Activated T-cell treated with anti-CD3 and anti-CD28 coated beads, Interleukin-2, amount 50 U/mL, for 72 hours (primary cell): ENCODE results near the gene MAST4. TPM values are rescaled to one million over a fixed set of nuclear protein-coding genes. Genes with fewer than 3 reads are reported as not detected.
"Not testable (repeated sequence)": the region's sequence is repeated elsewhere in the genome, so short reads cannot be mapped to it uniquely, and the experiment has no call there.

Source experiments
- ATAC-seq, 2 donors: fragments of 150-1000 bp; cut with Tn5 transposase; replicated peaks in 1 of 2; 2 replicates each; pipeline ENCODE4 v1.10.0; 2021; ENCODE audit warnings: moderate library complexity in 2 of 2, mild to moderate bottlenecking in 1 of 2
- DNase-seq, 2 donors: peaks; one replicate each; pipeline ENCODE4 v3.0.0; 2021 to 2022; ENCODE audit warnings: mixed read lengths in 1 of 2
- H3K27ac Mint-ChIP-seq: one replicate; pipeline ENCODE4 v1.8.0; 2022; ENCODE audit warnings: mild to moderate bottlenecking, moderate library complexity, mixed read lengths
- H3K27me3 Mint-ChIP-seq: one replicate; pipeline ENCODE4 v1.8.0; 2022; ENCODE audit warnings: low read depth, mixed read lengths
- H3K36me3 Mint-ChIP-seq, 2 donors: one replicate each; pipeline ENCODE4 v1.8.0; 2022; ENCODE audit warnings: mixed read lengths in 2 of 2, mild to moderate bottlenecking in 1 of 2; ENCODE audit not compliant: insufficient read depth in 2 of 2
- H3K4me1 Mint-ChIP-seq: one replicate; pipeline ENCODE4 v1.8.0; 2022; ENCODE audit warnings: low read depth, mixed read lengths
- H3K4me3 Mint-ChIP-seq, 2 donors: one replicate each; pipeline ENCODE4 v1.8.0; 2022; ENCODE audit warnings: mild to moderate bottlenecking in 2 of 2, mixed read lengths in 2 of 2, moderate library complexity in 2 of 2
- H3K9me3 Mint-ChIP-seq, 2 donors: one replicate each; pipeline ENCODE4 v1.8.0; 2022; ENCODE audit warnings: mixed read lengths in 2 of 2
- total RNA-seq, 2 donors: library from RNA; stranded (reverse); gene quantifications; one replicate each; pipeline ENCODE4 v1.2.3, GENCODE V29; 2022

Gene MAST4
- total RNA-seq, 2 donors from 2014 or later = 32.9 to 38.3 TPM

- no peak for ATAC-seq
- H3K4me3 Mint-ChIP-seq = peak overlapping the region in 1 of 2 donors; percentile 85
Measured at GRCh38 chr5:67163231-67163756, 567.1 kb downstream of the MAST4 start.

DNA sequence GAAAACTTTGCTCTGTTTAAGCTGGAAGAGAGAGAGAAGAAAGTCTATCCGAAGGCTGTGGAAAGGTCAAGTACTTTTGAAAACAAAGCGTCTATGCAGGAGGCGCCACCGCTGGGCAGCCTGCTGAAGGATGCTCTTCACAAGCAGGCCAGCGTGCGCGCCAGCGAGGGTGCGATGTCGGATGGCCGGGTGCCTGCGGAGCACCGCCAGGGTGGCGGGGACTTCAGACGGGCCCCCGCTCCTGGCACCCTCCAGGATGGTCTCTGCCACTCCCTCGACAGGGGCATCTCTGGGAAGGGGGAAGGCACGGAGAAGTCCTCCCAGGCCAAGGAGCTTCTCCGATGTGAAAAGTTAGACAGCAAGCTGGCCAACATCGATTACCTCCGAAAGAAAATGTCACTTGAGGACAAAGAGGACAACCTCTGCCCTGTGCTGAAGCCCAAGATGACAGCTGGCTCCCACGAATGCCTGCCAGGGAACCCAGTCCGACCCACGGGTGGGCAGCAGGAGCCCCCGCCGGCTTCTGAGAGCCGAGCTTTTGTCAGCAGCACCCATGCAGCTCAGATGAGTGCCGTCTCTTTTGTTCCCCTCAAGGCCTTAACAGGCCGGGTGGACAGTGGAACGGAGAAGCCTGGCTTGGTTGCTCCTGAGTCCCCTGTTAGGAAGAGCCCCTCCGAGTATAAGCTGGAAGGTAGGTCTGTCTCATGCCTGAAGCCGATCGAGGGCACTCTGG, 567.8 kb downstream of the MAST4 start:
- peaks cover 60% of the 10 kb centered on the region for H3K4me1 Mint-ChIP-seq
- ATAC-seq (no peak), DNase-seq (no peak)
- peak overlapping the region; percentile 68 for H3K27ac Mint-ChIP-seq
- H3K9me3 Mint-ChIP-seq = no peaks in the 10 kb centered on the region
- peaks cover 4 to 19% of the 10 kb centered on the region in 2 donors for H3K36me3 Mint-ChIP-seq
- no peaks in the 10 kb centered on the region for H3K27me3 Mint-ChIP-seq
- H3K4me3 Mint-ChIP-seq = peak overlapping the region in 1 of 2 donors; percentile 85

More at GRCh38 chr5:67163231-67163756, 567.1 kb downstream of the MAST4 start:
- Mint-ChIP-seq H3K27ac (peak overlapping the region; percentile 68), H3K4me1 (peaks cover 58% of the 10 kb centered on the region), H3K27me3 (no peaks in the 10 kb centered on the region), H3K9me3 (no peaks in the 10 kb centered on the region), H3K36me3 (peaks cover 4 to 19% of the 10 kb centered on the region in 2 donors)
- no peak for DNase-seq

- peak overlapping the region; percentile 73 to 85 for H3K4me3 Mint-ChIP-seq
- ATAC-seq (no peak), DNase-seq (no peak)
- H3K9me3 Mint-ChIP-seq = no peaks in the 10 kb centered on the region
- H3K4me1 Mint-ChIP-seq = peaks cover 51% of the 10 kb centered on the region
- H3K27me3 Mint-ChIP-seq = no peaks in the 10 kb centered on the region
- H3K27ac Mint-ChIP-seq = peak overlapping the region; percentile 88
- H3K36me3 Mint-ChIP-seq = peaks cover 4 to 19% of the 10 kb centered on the region in 2 donors
Measured at GRCh38 chr5:67164856-67165525, 568.8 kb downstream of the MAST4 start.

- H3K4me1 Mint-ChIP-seq = peaks cover 43% of the 10 kb centered on the region
- peak; percentile 76 to 79 for ATAC-seq
Measured at GRCh38 chr5:67165526-67166459, 569.6 kb downstream of the MAST4 start.

DNA sequence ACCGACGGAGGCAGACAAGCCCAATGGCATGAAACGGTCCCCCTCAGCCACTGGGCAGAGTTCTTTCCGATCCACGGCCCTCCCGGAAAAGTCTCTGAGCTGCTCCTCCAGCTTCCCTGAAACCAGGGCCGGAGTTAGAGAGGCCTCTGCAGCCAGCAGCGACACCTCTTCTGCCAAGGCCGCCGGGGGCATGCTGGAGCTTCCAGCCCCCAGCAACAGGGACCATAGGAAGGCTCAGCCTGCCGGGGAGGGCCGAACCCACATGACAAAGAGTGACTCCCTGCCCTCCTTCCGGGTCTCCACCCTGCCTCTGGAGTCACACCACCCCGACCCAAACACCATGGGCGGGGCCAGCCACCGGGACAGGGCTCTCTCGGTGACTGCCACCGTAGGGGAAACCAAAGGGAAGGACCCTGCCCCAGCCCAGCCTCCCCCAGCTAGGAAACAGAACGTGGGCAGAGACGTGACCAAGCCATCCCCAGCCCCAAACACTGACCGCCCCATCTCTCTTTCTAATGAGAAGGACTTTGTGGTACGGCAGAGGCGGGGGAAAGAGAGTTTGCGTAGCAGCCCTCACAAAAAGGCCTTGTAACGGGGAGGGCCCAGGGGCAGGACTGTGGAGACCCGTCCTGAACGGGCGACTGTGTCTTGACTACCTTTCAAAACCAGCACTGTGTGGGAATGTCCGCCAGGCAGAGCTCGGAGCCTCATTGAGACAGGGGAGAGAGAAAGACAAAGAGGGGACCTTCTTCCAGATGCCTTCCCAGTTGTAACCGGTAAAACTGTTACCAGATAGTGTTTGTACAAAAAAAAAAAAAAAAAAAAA, 570.5 kb downstream of the MAST4 start:
- H3K27ac Mint-ChIP-seq = peak overlapping the region; percentile 99
- H3K36me3 Mint-ChIP-seq = peaks cover 4 to 19% of the 10 kb centered on the region in 2 donors
- ATAC-seq (peak; percentile 76 to 81), DNase-seq (peak; percentile 76 to 87)
- H3K9me3 Mint-ChIP-seq = no peaks in the 10 kb centered on the region
- H3K4me1 Mint-ChIP-seq = peaks cover 34% of the 10 kb centered on the region
- H3K27me3 Mint-ChIP-seq = no peaks in the 10 kb centered on the region
- H3K4me3 Mint-ChIP-seq = peak overlapping the region; percentile 73 to 85

More at GRCh38 chr5:67165526-67166459, 569.6 kb downstream of the MAST4 start:
- no peaks in the 10 kb centered on the region for H3K9me3 Mint-ChIP-seq
- peak overlapping the region; percentile 88 for H3K27ac Mint-ChIP-seq
- H3K27me3 Mint-ChIP-seq = no peaks in the 10 kb centered on the region
- peak overlapping the region; percentile 73 to 85 for H3K4me3 Mint-ChIP-seq
- DNase-seq = peak; percentile 85 to 88
- peaks cover 4 to 19% of the 10 kb centered on the region in 2 donors for H3K36me3 Mint-ChIP-seq

GRCh38 chr5:67168069-67168468, 571.9 kb downstream of the MAST4 start:
- Mint-ChIP-seq H3K4me3 (peak overlapping the region in 1 of 2 donors; percentile 85), H3K9me3 (no peaks in the 10 kb centered on the region), H3K36me3 (peaks cover 4 to 11% of the 10 kb centered on the region in 2 donors), H3K27me3 (no peaks in the 10 kb centered on the region), H3K4me1 (peaks cover 21% of the 10 kb centered on the region), H3K27ac (peak overlapping the region; percentile 99)
- ATAC-seq (no peak), DNase-seq (no peak)

DNA sequence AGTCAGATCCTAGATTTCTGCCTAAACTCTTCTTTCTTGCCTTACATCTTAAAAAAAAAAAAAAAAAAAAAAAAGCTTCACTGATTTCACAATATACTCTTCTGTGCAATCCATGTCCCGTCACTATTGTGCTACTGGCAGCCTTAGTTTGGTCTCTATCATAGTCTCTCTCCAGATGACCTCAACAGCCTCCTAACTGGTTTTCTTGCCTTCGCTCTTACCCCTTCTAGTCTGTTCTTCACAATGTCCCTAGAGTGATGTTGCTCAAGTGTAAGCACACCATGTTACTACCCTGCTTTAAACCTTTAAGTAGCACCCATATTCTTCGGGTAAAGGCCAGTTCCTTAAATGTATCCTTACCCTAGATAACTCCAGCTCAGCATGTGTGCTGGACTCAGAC, 574.6 kb downstream of the MAST4 start:
- no peak for ATAC-seq
- no peak for DNase-seq
- no peak overlapping the region for H3K27ac Mint-ChIP-seq
- peaks cover 25% of the 10 kb centered on the region for H3K4me1 Mint-ChIP-seq
- no peak overlapping the region for H3K4me3 Mint-ChIP-seq
- H3K27me3 Mint-ChIP-seq = no peaks in the 10 kb centered on the region
- peaks cover 0 to 4% of the 10 kb centered on the region in 2 donors for H3K9me3 Mint-ChIP-seq
- peaks cover 0 to 6% of the 10 kb centered on the region in 2 donors for H3K36me3 Mint-ChIP-seq

GRCh38 chr5:67173351-67173750, 577.2 kb downstream of the MAST4 start:
- H3K36me3 Mint-ChIP-seq = peaks cover 15 to 18% of the 10 kb centered on the region in 2 donors
- H3K27ac Mint-ChIP-seq, DNase-seq: not testable (repeated sequence)

GRCh38 chr5:67173959-67174358, 577.8 kb downstream of the MAST4 start:
- H3K36me3 Mint-ChIP-seq = peaks cover 15 to 21% of the 10 kb centered on the region in 2 donors
- H3K9me3 Mint-ChIP-seq = peaks cover 9 to 12% of the 10 kb centered on the region in 2 donors
- peaks cover 15% of the 10 kb centered on the region for H3K4me1 Mint-ChIP-seq
- ATAC-seq = peak; percentile 88
- DNase-seq = peak in 1 of 2 donors; percentile 30
- no peak overlapping the region for H3K27ac Mint-ChIP-seq
- no peak overlapping the region for H3K4me3 Mint-ChIP-seq
- H3K27me3 Mint-ChIP-seq = no peaks in the 10 kb centered on the region

More at GRCh38 chr5:67173351-67173750, 577.2 kb downstream of the MAST4 start:
- H3K4me1 Mint-ChIP-seq = peaks cover 12% of the 10 kb centered on the region
- not testable (repeated sequence) for H3K4me3 Mint-ChIP-seq, H3K27me3 Mint-ChIP-seq, ATAC-seq
- H3K9me3 Mint-ChIP-seq = peaks cover 9 to 12% of the 10 kb centered on the region in 2 donors

GRCh38 chr5:67176936-67177335, 580.7 kb downstream of the MAST4 start:
- no peak overlapping the region for H3K4me3 Mint-ChIP-seq
- H3K27ac Mint-ChIP-seq = no peak overlapping the region
- peaks cover 38% of the 10 kb centered on the region for H3K4me1 Mint-ChIP-seq
- peaks cover 9 to 12% of the 10 kb centered on the region in 2 donors for H3K9me3 Mint-ChIP-seq
- H3K36me3 Mint-ChIP-seq = peaks cover 16 to 21% of the 10 kb centered on the region in 2 donors
- no peak for DNase-seq
- no peaks in the 10 kb centered on the region for H3K27me3 Mint-ChIP-seq
- no peak for ATAC-seq

DNA sequence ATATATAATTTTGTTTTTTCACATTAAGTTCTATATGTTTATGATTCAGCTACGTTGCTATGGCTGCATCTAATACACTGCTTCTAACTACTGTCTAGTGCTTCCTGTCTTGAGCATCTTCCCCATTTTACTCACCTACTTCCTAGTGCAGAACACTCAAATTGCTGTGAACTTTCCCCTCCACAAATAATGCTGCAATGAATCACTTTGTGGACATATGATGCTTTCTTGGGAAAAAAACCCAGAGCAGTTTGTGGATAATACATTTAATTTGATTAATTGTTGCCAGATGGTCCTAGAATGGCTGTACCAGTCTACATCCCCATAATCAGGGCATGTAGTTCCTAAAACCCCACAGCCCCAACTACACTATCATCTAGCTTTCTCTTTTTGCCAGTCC, 581.9 kb downstream of the MAST4 start:
- peak in 1 of 2 donors; percentile 46 for ATAC-seq

More for the DNA sequence above, 581.9 kb downstream of the MAST4 start:
- no peak for DNase-seq
- Mint-ChIP-seq H3K36me3 (peaks cover 16 to 21% of the 10 kb centered on the region in 2 donors), H3K9me3 (peaks cover 9 to 12% of the 10 kb centered on the region in 2 donors), H3K4me1 (peaks cover 49% of the 10 kb centered on the region), H3K27ac (peak overlapping the region; percentile 82), H3K4me3 (no peak overlapping the region), H3K27me3 (no peaks in the 10 kb centered on the region)
